Measurements from ENCODE around the gene RNF144B.
"Not testable (repeated sequence)": the region's sequence is repeated elsewhere in the genome, so short reads cannot be mapped to it uniquely, and the experiment has no call there.

Gene RNF144B

DNA sequence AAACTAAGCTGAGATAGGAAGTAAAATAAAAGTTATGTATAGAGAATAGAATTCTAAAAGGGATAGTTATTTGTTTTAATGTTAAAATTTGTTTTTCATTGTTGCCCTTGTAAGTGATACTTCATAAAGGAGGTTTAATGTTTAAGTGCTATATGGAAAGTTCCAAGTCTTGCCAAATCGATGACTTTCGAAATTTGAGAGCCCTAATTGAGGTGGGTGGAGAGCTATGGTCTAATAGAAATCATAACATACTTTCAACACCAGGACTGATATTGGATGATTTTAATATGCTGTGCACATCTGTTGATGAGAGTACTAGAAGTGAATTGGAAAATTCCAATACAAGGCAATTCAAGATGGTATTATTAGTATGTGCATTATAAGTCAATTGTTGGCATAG is 64.6 kb downstream of the RNF144B start:
- no peak for DNase-seq (ENCODE audit: low spot score)
- no peak overlapping the region for H3K4me3 ChIP-seq
- H3K27ac ChIP-seq: no peak overlapping the region
- TF ChIP-seq, protein P1, sequence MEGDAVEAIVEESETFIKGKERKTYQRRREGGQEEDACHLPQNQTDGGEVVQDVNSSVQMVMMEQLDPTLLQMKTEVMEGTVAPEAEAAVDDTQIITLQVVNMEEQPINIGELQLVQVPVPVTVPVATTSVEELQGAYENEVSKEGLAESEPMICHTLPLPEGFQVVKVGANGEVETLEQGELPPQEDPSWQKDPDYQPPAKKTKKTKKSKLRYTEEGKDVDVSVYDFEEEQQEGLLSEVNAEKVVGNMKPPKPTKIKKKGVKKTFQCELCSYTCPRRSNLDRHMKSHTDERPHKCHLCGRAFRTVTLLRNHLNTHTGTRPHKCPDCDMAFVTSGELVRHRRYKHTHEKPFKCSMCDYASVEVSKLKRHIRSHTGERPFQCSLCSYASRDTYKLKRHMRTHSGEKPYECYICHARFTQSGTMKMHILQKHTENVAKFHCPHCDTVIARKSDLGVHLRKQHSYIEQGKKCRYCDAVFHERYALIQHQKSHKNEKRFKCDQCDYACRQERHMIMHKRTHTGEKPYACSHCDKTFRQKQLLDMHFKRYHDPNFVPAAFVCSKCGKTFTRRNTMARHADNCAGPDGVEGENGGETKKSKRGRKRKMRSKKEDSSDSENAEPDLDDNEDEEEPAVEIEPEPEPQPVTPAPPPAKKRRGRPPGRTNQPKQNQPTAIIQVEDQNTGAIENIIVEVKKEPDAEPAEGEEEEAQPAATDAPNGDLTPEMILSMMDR (IDR thresholded peaks at IDR 0.05): no peak

DNA sequence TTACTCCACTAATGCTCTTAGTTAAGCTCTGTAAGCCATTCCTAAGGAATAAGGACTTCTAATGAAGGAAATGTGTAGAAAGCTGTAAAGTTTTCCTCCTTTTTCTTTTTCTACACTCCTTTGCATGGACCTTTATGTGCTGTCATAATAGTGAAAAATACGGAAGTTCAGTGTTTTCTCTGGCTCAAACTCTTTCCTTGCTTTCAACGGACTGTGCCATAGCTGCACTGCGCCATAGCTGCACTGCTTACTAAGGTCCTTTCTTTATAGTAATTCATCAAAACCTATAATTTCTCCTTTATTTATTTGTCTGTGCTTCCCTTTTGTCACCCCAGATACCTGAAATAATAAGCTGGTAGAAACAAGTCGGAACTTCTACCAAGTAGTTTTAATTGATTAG is 67.3 kb downstream of the RNF144B start:
- no peak overlapping the region for H3K27ac ChIP-seq
- DNase-seq (ENCODE audit: low spot score): no peak

DNA sequence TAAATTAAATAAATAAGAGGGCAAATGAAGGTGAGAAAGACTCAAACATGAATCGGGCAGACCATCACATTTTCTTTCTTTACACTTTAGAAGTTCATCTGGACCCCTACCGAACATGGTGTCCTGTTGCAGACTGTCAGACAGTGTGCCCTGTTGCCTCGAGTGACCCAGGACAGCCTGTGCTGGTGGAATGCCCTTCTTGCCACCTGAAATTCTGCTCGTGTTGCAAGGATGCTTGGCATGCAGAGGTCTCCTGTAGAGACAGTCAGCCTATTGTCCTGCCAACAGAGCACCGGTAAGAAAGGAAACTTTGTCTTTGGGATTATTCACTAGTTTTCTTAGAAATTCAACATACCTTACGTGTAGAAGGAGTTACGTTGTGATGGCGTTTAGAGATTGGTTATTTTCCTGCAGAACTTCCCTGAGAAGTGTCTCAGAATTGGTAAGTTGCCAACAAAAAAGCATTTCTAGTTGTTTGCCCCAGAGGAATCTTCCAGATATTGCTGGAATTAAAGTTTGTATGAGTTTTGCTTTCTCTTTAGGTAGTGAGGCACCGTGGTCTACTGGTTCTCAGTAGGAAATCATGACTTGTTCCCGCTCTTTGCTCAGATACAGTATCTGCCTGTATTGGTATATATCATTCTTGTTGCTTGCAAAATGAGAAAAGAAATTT is 70.1 kb downstream of the RNF144B start:
- TF ChIP-seq, protein P1 (IDR thresholded peaks at IDR 0.05): no peak
- DNase-seq (ENCODE audit: low spot score): no peak
- Histone ChIP-seq H3K4me3 (no peak overlapping the region), H3K27ac (no peak overlapping the region)

More for the DNA sequence above, 67.3 kb downstream of the RNF144B start:
- H3K4me3 ChIP-seq: no peak overlapping the region
- TF ChIP-seq, protein P1 (IDR thresholded peaks at IDR 0.05): no peak

DNA sequence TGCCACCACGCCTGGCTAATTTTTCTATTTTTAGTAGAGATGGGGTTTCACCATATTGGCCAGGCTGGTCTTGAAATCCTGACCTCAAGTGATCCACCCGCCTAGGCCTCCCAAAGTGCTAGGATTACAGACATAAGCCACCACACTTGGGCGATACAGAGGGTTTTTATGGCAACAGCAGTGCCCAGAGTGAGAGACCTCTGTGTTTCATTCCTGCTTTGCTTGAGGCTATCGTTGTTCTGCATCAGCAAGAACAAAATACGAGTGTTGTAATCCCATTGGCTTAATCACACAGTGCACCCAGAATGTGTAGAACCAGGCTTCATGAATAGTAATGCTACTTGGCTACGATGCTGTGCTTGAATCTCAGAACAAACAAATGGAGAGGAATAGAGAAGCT is 70.9 kb downstream of the RNF144B start:
- not testable (repeated sequence) for H3K27ac ChIP-seq

DNA sequence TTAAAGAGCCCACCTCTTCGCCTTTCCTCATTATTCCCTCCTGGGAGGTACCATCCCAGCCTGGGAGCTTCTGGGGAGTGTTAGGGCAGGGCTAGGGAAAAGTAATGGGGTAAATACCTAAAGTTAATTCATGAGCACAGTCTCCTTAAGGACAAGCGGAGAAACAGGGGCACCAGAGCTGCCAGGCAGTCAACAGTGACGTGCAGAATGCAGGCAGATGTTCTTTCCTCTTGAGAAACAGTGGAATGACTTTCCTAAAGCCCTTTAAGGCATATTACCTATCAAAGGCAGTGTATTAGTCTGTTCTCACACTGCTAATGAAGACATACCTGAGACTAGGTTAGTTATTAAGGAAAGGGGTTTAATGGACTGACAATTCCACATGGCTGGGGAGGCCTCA is 76.3 kb downstream of the RNF144B start:
- Histone ChIP-seq H3K4me3 (no peak overlapping the region), H3K27ac (no peak overlapping the region)
- TF ChIP-seq, protein P1 (IDR thresholded peaks at IDR 0.05): no peak
- no peak for DNase-seq (ENCODE audit: low spot score)

More for the DNA sequence above, 70.9 kb downstream of the RNF144B start:
- DNase-seq (ENCODE audit: low spot score); H3K4me3 ChIP-seq: not testable (repeated sequence)

DNA sequence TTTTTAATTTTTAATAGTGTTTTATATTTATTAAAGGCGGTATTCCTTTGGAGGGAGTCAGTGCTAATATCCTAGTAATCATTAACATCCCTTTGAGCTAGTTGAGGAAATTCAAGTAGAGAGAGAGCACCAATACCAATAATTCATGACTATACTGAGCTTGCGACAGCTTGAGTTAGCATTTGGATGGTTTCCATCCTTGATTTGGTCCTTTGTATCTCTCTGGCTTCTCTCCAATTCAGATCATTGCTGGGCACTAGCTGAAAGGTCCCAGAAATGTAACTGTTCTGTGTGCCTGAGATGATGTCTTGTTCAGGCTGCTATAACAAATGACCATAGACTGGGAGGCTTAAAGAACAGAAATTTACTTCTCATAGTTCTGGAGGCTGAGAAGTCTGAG is 77.0 kb downstream of the RNF144B start:
- no peak for DNase-seq (ENCODE audit: low spot score)
- TF ChIP-seq, protein P1 (IDR thresholded peaks at IDR 0.05): no peak
- Histone ChIP-seq H3K27ac (no peak overlapping the region), H3K4me3 (no peak overlapping the region)

DNA sequence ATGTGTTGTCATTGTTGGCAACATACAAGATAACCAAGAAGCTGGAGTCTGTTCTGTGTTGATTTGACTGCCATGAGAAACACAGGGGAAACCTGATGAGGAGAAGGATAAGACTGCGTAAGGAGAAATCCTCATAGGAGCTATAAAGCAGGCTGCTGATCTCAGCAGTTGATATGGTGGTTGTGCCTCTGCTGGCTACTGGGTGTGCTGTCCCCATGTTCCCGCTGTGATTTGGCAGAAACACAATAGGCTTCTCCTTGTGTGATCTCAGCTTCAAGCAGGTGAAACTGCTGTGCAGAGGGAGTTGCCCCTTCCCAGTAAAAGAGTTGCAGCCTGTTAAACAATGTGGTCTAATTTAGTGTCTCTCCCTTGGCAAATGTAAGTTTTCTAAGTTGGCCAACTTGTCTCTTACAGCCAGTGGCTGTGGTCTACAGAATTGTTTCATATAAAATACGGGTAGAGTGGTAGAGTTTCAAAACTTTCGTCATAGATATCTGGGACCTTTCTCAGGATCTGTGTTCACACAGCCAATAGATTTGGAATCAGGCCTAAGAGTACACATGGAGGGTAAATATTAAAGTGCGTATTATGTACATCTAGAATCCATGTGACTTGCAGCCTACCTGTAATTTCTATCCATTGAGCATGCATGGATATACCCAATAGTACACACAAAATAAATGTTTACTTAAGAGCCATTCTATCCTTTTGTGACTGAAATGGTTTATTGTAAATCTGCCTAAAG is 78.4 kb downstream of the RNF144B start:
- TF ChIP-seq, protein P1 (IDR thresholded peaks at IDR 0.05): no peak
- Histone ChIP-seq H3K4me3 (no peak overlapping the region), H3K27ac (no peak overlapping the region)
- no peak for DNase-seq (ENCODE audit: low spot score)
